HFF-Myc (cell line): ENCODE measurements around the gene TPRG1.

Experiments
- DNase-seq: peaks from one replicate; pipeline ENCODE4 v3.0.0-alpha.2; 2011; ENCODE audit warnings: low read depth; ENCODE audit errors: extremely low read depth
- H3K4me3 ChIP-seq: replicated peaks from 2 replicates; pipeline ENCODE4 v1.5.1; 2011; ENCODE audit warnings: low read depth, mild to moderate bottlenecking, control low read depth, low read length
- TF ChIP-seq, protein P1 (sequence below): IDR thresholded peaks from 2 replicates; pipeline ENCODE4 v1.5.1; 2012; ENCODE audit warnings: mild to moderate bottlenecking, low read depth, low read length, control low read depth; ENCODE audit errors: missing control alignments

TPRG1 gene

DNA sequence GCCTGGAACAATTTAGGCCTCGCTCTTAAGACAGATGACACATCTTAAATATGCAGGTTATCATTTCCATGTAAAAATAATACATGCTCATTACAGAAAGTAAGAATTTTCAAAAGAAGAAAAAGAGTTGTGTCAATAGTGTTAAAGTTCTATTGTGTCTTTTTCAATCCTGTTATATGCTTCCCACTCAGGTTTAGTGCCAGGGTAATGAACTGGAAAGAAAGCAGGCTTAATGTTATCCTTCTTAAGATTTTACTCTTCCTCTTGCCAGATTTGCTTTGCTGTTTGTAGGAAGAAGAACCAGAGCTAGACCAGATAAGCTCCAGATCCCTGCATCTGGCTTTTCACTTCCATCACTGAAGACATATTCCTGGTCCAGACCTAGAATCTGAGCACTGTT, 128.6 kb downstream of the TPRG1 start:
- DNase-seq, result no peak
- no peak overlapping the region for H3K4me3 ChIP-seq
- TF ChIP-seq, protein P1, sequence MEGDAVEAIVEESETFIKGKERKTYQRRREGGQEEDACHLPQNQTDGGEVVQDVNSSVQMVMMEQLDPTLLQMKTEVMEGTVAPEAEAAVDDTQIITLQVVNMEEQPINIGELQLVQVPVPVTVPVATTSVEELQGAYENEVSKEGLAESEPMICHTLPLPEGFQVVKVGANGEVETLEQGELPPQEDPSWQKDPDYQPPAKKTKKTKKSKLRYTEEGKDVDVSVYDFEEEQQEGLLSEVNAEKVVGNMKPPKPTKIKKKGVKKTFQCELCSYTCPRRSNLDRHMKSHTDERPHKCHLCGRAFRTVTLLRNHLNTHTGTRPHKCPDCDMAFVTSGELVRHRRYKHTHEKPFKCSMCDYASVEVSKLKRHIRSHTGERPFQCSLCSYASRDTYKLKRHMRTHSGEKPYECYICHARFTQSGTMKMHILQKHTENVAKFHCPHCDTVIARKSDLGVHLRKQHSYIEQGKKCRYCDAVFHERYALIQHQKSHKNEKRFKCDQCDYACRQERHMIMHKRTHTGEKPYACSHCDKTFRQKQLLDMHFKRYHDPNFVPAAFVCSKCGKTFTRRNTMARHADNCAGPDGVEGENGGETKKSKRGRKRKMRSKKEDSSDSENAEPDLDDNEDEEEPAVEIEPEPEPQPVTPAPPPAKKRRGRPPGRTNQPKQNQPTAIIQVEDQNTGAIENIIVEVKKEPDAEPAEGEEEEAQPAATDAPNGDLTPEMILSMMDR, result no peak

DNA sequence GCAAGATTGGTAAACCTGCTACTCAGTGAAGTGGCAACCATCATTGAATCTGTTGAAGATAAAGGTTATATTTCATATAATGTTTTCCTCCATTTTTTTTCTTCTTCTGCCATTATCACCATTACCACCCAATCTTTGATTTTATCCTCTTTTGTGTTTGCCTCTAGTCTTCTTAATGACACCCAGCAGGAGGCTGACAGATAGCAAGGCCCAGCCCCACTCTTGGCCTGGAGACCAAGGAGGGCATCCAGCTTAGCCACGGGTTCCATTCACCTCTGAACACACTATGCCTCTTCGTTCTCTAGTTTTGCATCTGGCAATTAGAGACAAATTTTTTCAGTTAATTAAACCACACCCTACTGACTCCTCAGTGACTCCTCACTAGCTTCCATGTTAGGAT, 129.7 kb downstream of the TPRG1 start:
- no peak overlapping the region for H3K4me3 ChIP-seq
- no peak for DNase-seq
- TF ChIP-seq, protein P1, result no peak

DNA sequence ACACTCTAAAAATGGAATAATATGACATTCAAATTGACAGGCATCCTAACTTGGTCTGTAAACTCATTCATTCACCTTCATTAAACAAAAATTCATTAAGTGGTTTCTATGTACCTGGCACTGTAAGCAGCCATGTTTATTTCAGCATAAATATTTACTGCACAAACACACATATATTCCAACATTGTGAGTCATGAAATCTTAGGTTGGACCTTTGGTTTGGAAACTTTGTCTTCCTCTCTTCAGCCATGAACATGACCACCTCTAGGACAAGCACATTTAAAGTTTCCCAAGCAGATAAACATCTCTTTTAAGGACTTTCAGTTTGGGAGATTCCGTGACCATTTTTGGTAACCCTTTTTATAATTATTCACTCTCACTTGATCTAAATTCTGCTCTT, 131.8 kb downstream of the TPRG1 start:
- no peak overlapping the region for H3K4me3 ChIP-seq
- TF ChIP-seq, protein P1, result no peak
- no peak for DNase-seq

DNA sequence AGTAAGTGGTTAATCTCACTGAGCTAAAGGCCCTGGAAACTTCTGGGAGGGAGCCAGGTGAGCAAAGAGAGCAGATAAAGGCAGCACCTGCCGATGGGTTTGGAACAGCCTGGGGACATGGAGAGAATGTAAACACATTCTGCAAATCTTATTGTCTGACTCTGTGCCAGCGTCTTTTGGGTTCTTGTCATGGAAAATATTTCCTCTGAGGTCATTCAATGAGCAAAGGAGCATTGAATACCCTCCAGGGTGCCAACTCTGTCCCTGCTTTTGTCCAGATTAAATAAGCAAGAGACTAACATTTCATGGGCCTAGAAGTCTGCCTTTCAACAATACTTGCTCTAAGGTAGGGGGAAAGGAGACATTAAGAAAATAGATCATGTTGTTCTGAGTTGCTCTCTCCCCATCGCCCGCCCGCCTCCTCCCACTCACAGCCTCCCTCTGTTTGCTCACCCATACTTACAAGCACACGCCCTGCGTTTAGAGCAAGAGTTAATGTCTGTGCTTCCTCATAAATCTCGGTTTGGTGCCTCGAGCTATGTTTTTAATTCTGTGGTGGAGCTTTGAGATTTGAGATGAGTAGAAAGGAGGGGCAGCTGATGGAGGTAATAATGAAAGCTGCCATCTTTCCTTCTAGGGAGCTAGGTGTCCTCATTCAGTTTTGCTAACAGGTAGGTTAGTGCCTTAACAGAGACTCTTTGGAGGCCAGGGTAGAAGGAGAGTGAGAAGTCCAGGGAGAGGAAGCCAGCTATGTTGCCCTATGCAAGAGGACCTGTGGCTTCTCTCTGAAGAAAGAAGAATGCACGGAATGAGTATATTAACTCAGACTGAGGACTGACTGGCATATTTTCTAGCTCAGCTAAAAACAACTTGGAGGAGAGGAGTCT, 132.9 kb downstream of the TPRG1 start:
- TF ChIP-seq, protein P1, result no peak
- no peak overlapping the region for H3K4me3 ChIP-seq
- DNase-seq, result no peak

DNA sequence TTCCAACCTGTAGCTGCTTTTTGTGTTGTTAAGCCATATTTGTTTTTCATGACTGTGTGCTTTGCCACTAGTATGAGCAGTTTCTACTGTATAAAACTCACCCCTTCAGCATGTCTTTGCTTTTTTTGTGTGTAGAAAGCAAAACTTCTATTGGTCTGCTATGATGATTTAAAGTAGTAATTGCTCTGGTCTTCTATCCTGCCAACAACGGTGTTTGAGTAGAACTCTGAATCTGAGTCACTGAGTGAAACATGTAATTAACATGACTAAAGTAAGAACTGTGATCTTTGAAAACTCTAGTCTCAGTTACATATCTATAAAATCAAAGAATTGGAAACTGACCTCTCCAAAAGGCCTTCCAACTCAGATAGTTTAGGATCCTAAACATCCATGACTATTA, 133.6 kb downstream of the TPRG1 start:
- TF ChIP-seq, protein P1, result no peak
- DNase-seq, result no peak
- H3K4me3 ChIP-seq, result no peak overlapping the region

DNA sequence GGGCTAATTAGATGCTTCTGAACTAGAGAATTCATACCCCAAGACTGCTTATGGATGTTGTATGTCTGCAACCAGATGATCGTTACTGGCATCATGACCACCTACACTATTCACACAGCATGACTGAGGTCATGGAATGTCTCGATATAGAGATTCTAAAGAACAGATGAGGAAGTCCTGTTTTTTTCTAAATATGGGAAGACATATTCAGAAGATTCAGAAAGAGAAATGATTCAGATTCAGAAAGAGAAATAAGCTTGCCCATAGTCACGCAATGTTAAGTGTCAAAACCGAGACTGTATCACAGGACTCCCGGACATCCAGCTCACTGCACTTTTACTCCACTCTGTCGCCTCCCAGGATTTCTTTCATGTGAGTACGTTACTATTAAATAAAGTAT, 136.2 kb downstream of the TPRG1 start:
- no peak for DNase-seq
- TF ChIP-seq, protein P1, result no peak

More for the DNA sequence above, 136.2 kb downstream of the TPRG1 start:
- no peak overlapping the region for H3K4me3 ChIP-seq
